ENCODE data around the gene HS6ST3. TPM values are rescaled to one million over a fixed set of nuclear protein-coding genes. Genes with fewer than 3 reads are reported as not detected.

HS6ST3 gene
- total RNA-seq, 1 donor from 2014 or later, result 0.26 TPM

- Mint-ChIP-seq H3K9me3 (no peaks in the 10 kb centered on the region), H3K27ac (ENCODE audit: unreplicated experiment) (no peak overlapping the region), H3K36me3 (ENCODE audit: low read depth) (no peaks in the 10 kb centered on the region), H3K4me3 (no peak overlapping the region), H3K4me1 (no peaks in the 10 kb centered on the region), H3K27me3 (ENCODE audit: low read depth) (no peaks in the 10 kb centered on the region)
- TF ChIP-seq CTCF (conservative IDR thresholded peaks at IDR 0.05), result no peak
- DNase-seq (ENCODE audit: low read depth, low spot score), result no peak
Observed at GRCh38 chr13:96677029-96677428, 587.1 kb downstream of the HS6ST3 start.

GRCh38 chr13:96678801-96679200, 588.9 kb downstream of the HS6ST3 start:
- no peak for DNase-seq (ENCODE audit: low read depth, low spot score)
- TF ChIP-seq CTCF (conservative IDR thresholded peaks at IDR 0.05), result no peak
- no peaks in the 10 kb centered on the region for H3K4me1 Mint-ChIP-seq
- no peaks in the 10 kb centered on the region for H3K9me3 Mint-ChIP-seq
- no peak overlapping the region for H3K4me3 Mint-ChIP-seq
- H3K27ac Mint-ChIP-seq (ENCODE audit: unreplicated experiment), result no peak overlapping the region
- no peaks in the 10 kb centered on the region for H3K36me3 Mint-ChIP-seq (ENCODE audit: low read depth)
- no peaks in the 10 kb centered on the region for H3K27me3 Mint-ChIP-seq (ENCODE audit: low read depth)

- H3K27ac Mint-ChIP-seq (ENCODE audit: unreplicated experiment), result no peak overlapping the region
- TF ChIP-seq CTCF (conservative IDR thresholded peaks at IDR 0.05), result no peak
- no peak for DNase-seq (ENCODE audit: low read depth, low spot score)
- H3K4me3 Mint-ChIP-seq, result no peak overlapping the region
- no peaks in the 10 kb centered on the region for H3K9me3 Mint-ChIP-seq
- no peaks in the 10 kb centered on the region for H3K4me1 Mint-ChIP-seq
- H3K27me3 Mint-ChIP-seq (ENCODE audit: low read depth), result no peaks in the 10 kb centered on the region
- H3K36me3 Mint-ChIP-seq (ENCODE audit: low read depth), result no peaks in the 10 kb centered on the region
Observed at GRCh38 chr13:96680898-96681297, 591.0 kb downstream of the HS6ST3 start.

GRCh38 chr13:96681766-96682165, 591.9 kb downstream of the HS6ST3 start:
- Mint-ChIP-seq H3K9me3 (no peaks in the 10 kb centered on the region), H3K27me3 (ENCODE audit: low read depth) (no peaks in the 10 kb centered on the region), H3K27ac (ENCODE audit: unreplicated experiment) (no peak overlapping the region), H3K36me3 (ENCODE audit: low read depth) (no peaks in the 10 kb centered on the region), H3K4me3 (no peak overlapping the region), H3K4me1 (no peaks in the 10 kb centered on the region)
- DNase-seq (ENCODE audit: low read depth, low spot score), result no peak
- TF ChIP-seq CTCF (conservative IDR thresholded peaks at IDR 0.05), result no peak

- no peak overlapping the region for H3K27ac Mint-ChIP-seq (ENCODE audit: unreplicated experiment)
- H3K4me3 Mint-ChIP-seq, result no peak overlapping the region
- H3K9me3 Mint-ChIP-seq, result no peaks in the 10 kb centered on the region
- no peaks in the 10 kb centered on the region for H3K36me3 Mint-ChIP-seq (ENCODE audit: low read depth)
- no peaks in the 10 kb centered on the region for H3K4me1 Mint-ChIP-seq
- no peak for TF ChIP-seq CTCF (conservative IDR thresholded peaks at IDR 0.05)
- DNase-seq (ENCODE audit: low read depth, low spot score), result no peak
- no peaks in the 10 kb centered on the region for H3K27me3 Mint-ChIP-seq (ENCODE audit: low read depth)
Observed at GRCh38 chr13:96684469-96684868, 594.6 kb downstream of the HS6ST3 start.

GRCh38 chr13:96684907-96685306, 595.0 kb downstream of the HS6ST3 start:
- Mint-ChIP-seq H3K36me3 (ENCODE audit: low read depth) (no peaks in the 10 kb centered on the region), H3K4me3 (no peak overlapping the region), H3K27ac (ENCODE audit: unreplicated experiment) (no peak overlapping the region), H3K27me3 (ENCODE audit: low read depth) (no peaks in the 10 kb centered on the region), H3K9me3 (no peaks in the 10 kb centered on the region), H3K4me1 (no peaks in the 10 kb centered on the region)
- DNase-seq (ENCODE audit: low read depth, low spot score), result no peak
- no peak for TF ChIP-seq CTCF (conservative IDR thresholded peaks at IDR 0.05)
